Smooth muscle cell (in vitro differentiated cells): ENCODE results near the gene OR2F2. TPM values are rescaled to one million over a fixed set of nuclear protein-coding genes. Genes with fewer than 3 reads are reported as not detected.

Experiments used
- DNase-seq: peaks from one replicate; lab custom pipeline; 2025; ENCODE audit not compliant: unreplicated experiment; lab: John Stamatoyannopoulos, UW
- H2AFZ ChIP-seq: fragments of 200-600 bp; sonication (generic); 2 replicates; pipeline ENCODE4 v1.6.0; 2016; ENCODE audit warnings: antibody characterized with exemption, low read depth, mild to moderate bottlenecking
- H3F3A ChIP-seq: fragments of 200-600 bp; sonication (generic); 2 replicates; pipeline ENCODE4 v1.6.0; 2017; ENCODE audit warnings: antibody characterized with exemption, low read depth
- H3K27ac ChIP-seq: fragments of 200-600 bp; sonication (generic); 2 replicates; pipeline ENCODE4 v1.5.1; 2016; ENCODE audit warnings: low read depth, mild to moderate bottlenecking
- H3K27me3 ChIP-seq: fragments of 200-600 bp; sonication (generic); 2 replicates; pipeline ENCODE4 v1.6.1; 2016; ENCODE audit warnings: low read depth, mild to moderate bottlenecking
- H3K36me3 ChIP-seq: fragments of 200-600 bp; sonication (generic); 2 replicates; pipeline ENCODE4 v1.5.1; 2016; ENCODE audit warnings: low read depth
- H3K4me1 ChIP-seq: fragments of 200-600 bp; sonication (generic); 2 replicates; pipeline ENCODE4 v1.5.1; 2016; ENCODE audit warnings: low read depth
- H3K4me2 ChIP-seq: fragments of 200-600 bp; sonication (generic); 2 replicates; pipeline ENCODE4 v1.6.0; 2016; ENCODE audit warnings: mild to moderate bottlenecking
- H3K4me3 ChIP-seq: fragments of 200-600 bp; sonication (generic); 2 replicates; pipeline ENCODE4 v1.5.1; 2016; ENCODE audit warnings: mild to moderate bottlenecking
- H3K79me2 ChIP-seq: fragments of 200-600 bp; sonication (generic); 2 replicates; pipeline ENCODE4 v1.6.0; 2016; ENCODE audit warnings: low read depth, mild to moderate bottlenecking
- H3K9ac ChIP-seq: fragments of 200-600 bp; sonication (generic); 2 replicates; pipeline ENCODE4 v1.6.0; 2016; ENCODE audit warnings: low read depth
- H3K9me3 ChIP-seq: fragments of 200-600 bp; sonication (generic); replicated peaks from 2 replicates; pipeline ENCODE4 v1.5.1; 2016; ENCODE audit warnings: low read depth
- H4K20me1 ChIP-seq: fragments of 200-600 bp; sonication (generic); 2 replicates; pipeline ENCODE4 v1.6.0; 2016; ENCODE audit warnings: low read depth
- WGBS: methylation state at CpG from one replicate; pipeline ENCODE4 v1.1.7; 2016; ENCODE audit warnings: low lambda C conversion rate; 5-methylcytosine and 5-hydroxymethylcytosine counted together
- polyA plus RNA-seq: library from polyadenylated mRNA; unstranded; fragments of >200 nt; fragmentation: Nextera tagmentation; extraction: Ambion mirVana; gene quantifications from 2 replicates; pipeline ENCODE4 v1.2.1, GENCODE V29; 2016
- total RNA-seq: library from RNA; depleted of rRNA; stranded (reverse); fragments of >200 nt; gene quantifications from 2 replicates; pipeline ENCODE4 v1.2.3, GENCODE V29; 2014
- TF ChIP-seq, protein P1 (sequence below): fragments of 200-600 bp; sonication (generic); IDR thresholded peaks from 2 replicates; pipeline ENCODE4 v1.5.1; 2017; ENCODE audit warnings: borderline replicate concordance, mild to moderate bottlenecking, antibody characterized with exemption; ENCODE audit not compliant: insufficient read depth, poor library complexity, severe bottlenecking

Gene OR2F2
- total and polyA plus RNA-seq, 2 experiments from 2014 or later, result not detected

- Histone ChIP-seq H3F3A (no peaks in the 10 kb centered on the region), H3K36me3 (no peaks in the 10 kb centered on the region), H3K4me2 (peak within 1 kb of the TSS; percentile 88), H3K9me3 (no peaks in the 10 kb centered on the region), H3K4me3 (peak within 1 kb of the TSS; percentile 87), H3K4me1 (peaks cover 46% of the 10 kb centered on the region), H3K27me3 (no peaks in the 10 kb centered on the region), H3K79me2 (peaks cover 47% of the 10 kb centered on the region), H2AFZ (peak within 1 kb of the TSS; percentile 71), H3K9ac (peak within 1 kb of the TSS; percentile 91), H3K27ac (peak within 1 kb of the TSS; percentile 87), H4K20me1 (peaks cover 45% of the 10 kb centered on the region)
- WGBS, result 2% methylated on average over 40 of the region's 50 CpGs
- TF ChIP-seq, protein P1, sequence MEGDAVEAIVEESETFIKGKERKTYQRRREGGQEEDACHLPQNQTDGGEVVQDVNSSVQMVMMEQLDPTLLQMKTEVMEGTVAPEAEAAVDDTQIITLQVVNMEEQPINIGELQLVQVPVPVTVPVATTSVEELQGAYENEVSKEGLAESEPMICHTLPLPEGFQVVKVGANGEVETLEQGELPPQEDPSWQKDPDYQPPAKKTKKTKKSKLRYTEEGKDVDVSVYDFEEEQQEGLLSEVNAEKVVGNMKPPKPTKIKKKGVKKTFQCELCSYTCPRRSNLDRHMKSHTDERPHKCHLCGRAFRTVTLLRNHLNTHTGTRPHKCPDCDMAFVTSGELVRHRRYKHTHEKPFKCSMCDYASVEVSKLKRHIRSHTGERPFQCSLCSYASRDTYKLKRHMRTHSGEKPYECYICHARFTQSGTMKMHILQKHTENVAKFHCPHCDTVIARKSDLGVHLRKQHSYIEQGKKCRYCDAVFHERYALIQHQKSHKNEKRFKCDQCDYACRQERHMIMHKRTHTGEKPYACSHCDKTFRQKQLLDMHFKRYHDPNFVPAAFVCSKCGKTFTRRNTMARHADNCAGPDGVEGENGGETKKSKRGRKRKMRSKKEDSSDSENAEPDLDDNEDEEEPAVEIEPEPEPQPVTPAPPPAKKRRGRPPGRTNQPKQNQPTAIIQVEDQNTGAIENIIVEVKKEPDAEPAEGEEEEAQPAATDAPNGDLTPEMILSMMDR, result peak; percentile 41
- peak; percentile 73 for DNase-seq
These were observed 33.2 kb upstream of the OR2F2 start, which contains the start of gene TCAF1 for GRCh38 chr7:143901668-143902331. TSS of gene TCAF1 (minus strand) at chr7:143902176. CDS start at chr7:143876608, 25,568 bp downstream.

DNA sequence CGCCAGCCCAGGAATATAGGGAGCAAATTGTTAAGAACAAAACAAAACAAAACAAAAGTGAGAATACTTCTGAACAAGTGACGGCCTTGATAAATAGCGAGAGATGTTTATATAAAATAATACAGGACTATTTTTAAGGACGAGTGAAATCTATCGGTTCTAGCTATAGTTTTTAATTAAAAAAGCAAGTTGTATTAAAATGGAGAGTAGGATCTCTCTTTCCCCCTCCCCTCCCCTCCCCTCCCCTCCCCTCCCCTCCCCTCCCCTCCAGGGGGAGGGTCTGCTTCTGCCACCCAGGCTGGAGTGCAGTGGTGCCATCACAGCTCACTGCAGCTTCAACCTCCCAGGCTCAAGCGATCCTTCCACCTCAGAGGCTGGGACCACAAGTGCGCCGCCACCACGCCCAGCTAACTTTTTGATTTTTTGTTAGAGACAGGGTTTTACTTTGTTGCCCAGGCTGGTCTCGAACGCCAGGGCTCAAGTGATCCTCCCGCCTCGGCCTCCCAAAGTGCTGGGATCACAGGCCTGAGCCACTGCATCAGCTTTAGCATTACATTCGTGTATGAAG lies 32.6 kb upstream of the OR2F2 start:
- Histone ChIP-seq H3K4me1 (peaks cover 43% of the 10 kb centered on the region), H3K4me3 (peak overlapping the region; percentile 87), H3K27ac (peak overlapping the region; percentile 87), H3K4me2 (peak overlapping the region; percentile 88), H3K27me3 (no peaks in the 10 kb centered on the region), H2AFZ (no peak overlapping the region), H3K36me3 (no peaks in the 10 kb centered on the region), H3K9me3 (no peaks in the 10 kb centered on the region), H3K79me2 (peaks cover 41% of the 10 kb centered on the region), H4K20me1 (peaks cover 40% of the 10 kb centered on the region), H3K9ac (no peak overlapping the region), H3F3A (no peaks in the 10 kb centered on the region)
- TF ChIP-seq, protein P1, result no peak
- 62% methylated on average over 14 of the region's 14 CpGs for WGBS
- no peak for DNase-seq

GRCh38 chr7:143905509-143905908 lies 29.5 kb upstream of the OR2F2 start:
- Histone ChIP-seq H3K27ac (peak overlapping the region; percentile 61), H3K4me1 (peaks cover 12% of the 10 kb centered on the region), H3K36me3 (no peaks in the 10 kb centered on the region), H3K79me2 (peaks cover 10% of the 10 kb centered on the region), H2AFZ (peak overlapping the region; percentile 71), H3K9me3 (no peaks in the 10 kb centered on the region), H3K4me2 (peak overlapping the region; percentile 39), H3K4me3 (no peak overlapping the region), H3K27me3 (no peaks in the 10 kb centered on the region), H4K20me1 (peaks cover 9% of the 10 kb centered on the region), H3K9ac (no peak overlapping the region), H3F3A (peaks cover 10% of the 10 kb centered on the region)
- WGBS, result 91% methylated on average over 1 of the region's 1 CpG
- no peak for DNase-seq
- TF ChIP-seq, protein P1, result no peak

DNA sequence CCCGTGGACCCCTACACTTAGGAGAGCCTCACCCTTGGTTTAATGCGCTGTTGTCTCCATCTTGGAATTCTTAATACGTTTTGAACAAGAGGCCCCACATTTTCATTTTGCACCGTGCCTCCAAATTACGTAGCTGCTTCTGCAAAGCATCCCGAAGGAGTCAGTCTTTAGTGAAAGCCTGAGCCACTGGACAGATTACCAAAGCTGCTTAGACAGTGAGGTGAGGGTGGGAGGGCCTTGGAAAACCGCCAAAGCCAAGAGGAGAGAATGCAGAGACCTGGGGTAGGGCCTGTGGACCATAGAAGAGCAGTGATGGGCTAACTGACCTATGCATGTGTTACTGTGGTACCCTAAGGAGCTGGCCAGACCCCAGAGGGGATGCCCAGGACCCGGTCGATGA lies 28.9 kb upstream of the OR2F2 start:
- no peak for DNase-seq
- H3F3A ChIP-seq, result peaks cover 16% of the 10 kb centered on the region
- no peaks in the 10 kb centered on the region for H3K27me3 ChIP-seq
- H3K9me3 ChIP-seq, result no peaks in the 10 kb centered on the region
- H3K4me1 ChIP-seq, result peaks cover 7% of the 10 kb centered on the region
- H3K27ac ChIP-seq, result no peak overlapping the region
- peaks cover 4% of the 10 kb centered on the region for H3K79me2 ChIP-seq
- peaks cover 3% of the 10 kb centered on the region for H4K20me1 ChIP-seq
- TF ChIP-seq, protein P1, result no peak
- no peak overlapping the region for H2AFZ ChIP-seq
- WGBS, result 88% methylated on average over 9 of the region's 9 CpGs
- no peak overlapping the region for H3K4me3 ChIP-seq
- no peak overlapping the region for H3K9ac ChIP-seq
- H3K36me3 ChIP-seq, result no peaks in the 10 kb centered on the region
- no peak overlapping the region for H3K4me2 ChIP-seq
